SK-N-SH (cell line): ENCODE measurements around the gene CDCP1. TPM values are rescaled to one million over a fixed set of nuclear protein-coding genes. Genes with fewer than 3 reads are reported as not detected.

Experiments
- CTCF ChIA-PET: fragments of 300-600, 350-600 bp; formaldehyde crosslinking; extraction: SDS; loops from one replicate; lab custom pipeline; 2021; lab: Yijun Ruan, JAX
- POLR2A ChIA-PET: fragments of 350-600 bp; sonication (Branson Sonifier 250); formaldehyde crosslinking; extraction: SDS; loops from one replicate; lab custom pipeline; 2020; ENCODE audit warnings: antibody characterized with exemption, inconsistent platforms; lab: Yijun Ruan, JAX
- DNase-seq: peaks from one replicate; pipeline ENCODE4 v3.0.0; 2012
- H2AFZ ChIP-seq: fragments of 200-600 bp; sonication (generic); 2 replicates; pipeline ENCODE4 v1.8.1; 2016; ENCODE audit warnings: antibody characterized with exemption, mild to moderate bottlenecking, low read depth
- H3F3A ChIP-seq: fragments of 200-600 bp; sonication (generic); replicated peaks from 2 replicates; pipeline ENCODE3; 2016; ENCODE audit warnings: antibody characterized with exemption, mild to moderate bottlenecking; ENCODE audit not compliant: insufficient read depth
- H3K27ac ChIP-seq, 2 experiments: fragments of 200-500 bp in 1 of 2; fragments of 200-600 bp in 1 of 2; sonication (Bioruptor generic) in 1 of 2; sonication (generic), shearing (Covaris generic) in 1 of 2; 2 replicates each; pipeline versions ENCODE4 v1.5.1 to v1.6.1; 2014 to 2016; ENCODE audit warnings: low read depth in 2 of 2, inconsistent platforms in 1 of 2, low read length in 1 of 2, mild to moderate bottlenecking in 1 of 2, mixed read lengths in 1 of 2
- H3K27me3 ChIP-seq: fragments of 200-600 bp; sonication (generic), shearing (Covaris generic); 2 replicates; pipeline ENCODE4 v1.6.1; 2016; ENCODE audit warnings: mixed run types; ENCODE audit not compliant: insufficient read depth
- H3K36me3 ChIP-seq, 2 experiments: fragments of 200-500 bp in 1 of 2; fragments of 200-600 bp in 1 of 2; sonication (Bioruptor generic) in 1 of 2; sonication (generic) in 1 of 2; replicated peaks in 1 of 2; 2 replicates each; pipeline versions ENCODE3 to v1.5.1; 2014 to 2016; ENCODE audit warnings: low read length in 1 of 2, mild to moderate bottlenecking in 1 of 2; ENCODE audit not compliant: insufficient read depth in 2 of 2, control insufficient read depth in 1 of 2
- H3K4me1 ChIP-seq, 2 experiments: fragments of 200-500 bp in 1 of 2; fragments of 200-600 bp in 1 of 2; sonication (Bioruptor generic) in 1 of 2; sonication (generic), shearing (Covaris generic) in 1 of 2; 2 replicates each; pipeline versions ENCODE4 v1.5.1 to v1.6.1; 2014 to 2016; ENCODE audit warnings: low read depth in 1 of 2, low read length in 1 of 2, mixed run types in 1 of 2; ENCODE audit not compliant: insufficient read depth in 2 of 2, control insufficient read depth in 1 of 2
- H3K4me2 ChIP-seq: fragments of 200-600 bp; sonication (generic), shearing (Covaris generic); 2 replicates; pipeline ENCODE4 v1.6.1; 2017; ENCODE audit warnings: mixed run types
- H3K4me3 ChIP-seq, 2 experiments: fragments of 200-500 bp in 1 of 2; fragments of 200-600 bp in 1 of 2; sonication (Bioruptor generic) in 1 of 2; sonication (generic), shearing (Covaris generic) in 1 of 2; 2 replicates each; pipeline versions ENCODE4 v1.5.1 to v1.8.1; 2014 to 2016; ENCODE audit warnings: low read depth in 2 of 2, inconsistent platforms in 1 of 2, low read length in 1 of 2, mild to moderate bottlenecking in 1 of 2, mixed read lengths in 1 of 2, moderate library complexity in 1 of 2
- H3K79me2 ChIP-seq: fragments of 200-600 bp; sonication (generic); 2 replicates; pipeline ENCODE4 v1.8.1; 2017; ENCODE audit warnings: mild to moderate bottlenecking; ENCODE audit not compliant: insufficient read depth
- H3K9ac ChIP-seq: fragments of 200-600 bp; sonication (generic); 2 replicates; pipeline ENCODE4 v1.6.1; 2017; ENCODE audit warnings: mixed run types
- H3K9me2 ChIP-seq: fragments of 200-600 bp; sonication (generic); 2 replicates; pipeline ENCODE4 v1.6.1; 2017; ENCODE audit warnings: mixed run types
- H3K9me3 ChIP-seq: fragments of 200-600 bp; sonication (generic); 2 replicates; pipeline ENCODE4 v1.6.1; 2017; ENCODE audit warnings: mixed run types, mild to moderate bottlenecking, moderate library complexity
- H4K20me1 ChIP-seq: fragments of 200-600 bp; sonication (generic); 2 replicates; pipeline ENCODE4 v1.6.1; 2017; ENCODE audit warnings: mild to moderate bottlenecking, mixed run types; ENCODE audit not compliant: insufficient read depth
- CHD2 ChIP-seq: fragments of 150-350 bp; IDR thresholded peaks from 2 replicates; pipeline ENCODE4 v1.6.1; 2018; ENCODE audit warnings: low read length; ENCODE audit not compliant: partially characterized antibody
- ELF1 ChIP-seq: IDR thresholded peaks from 2 replicates; pipeline ENCODE4 v1.4.0; 2012
- EZH2phosphoT487 ChIP-seq: fragments of 200-600 bp; sonication (generic); IDR thresholded peaks from 2 replicates; pipeline ENCODE4 v1.6.1; 2017; ENCODE audit warnings: low read depth, mixed run types, mild to moderate bottlenecking, antibody characterized with exemption, moderate library complexity, borderline replicate concordance
- FOSL2 ChIP-seq: IDR thresholded peaks from 2 replicates; pipeline ENCODE4 v1.4.0; 2012; ENCODE audit warnings: low read depth, mild to moderate bottlenecking, moderate library complexity, borderline replicate concordance
- FOXM1 ChIP-seq: IDR thresholded peaks from 2 replicates; pipeline ENCODE4 v1.4.0; 2012; ENCODE audit warnings: low read depth, mild to moderate bottlenecking
- MEF2A ChIP-seq: IDR thresholded peaks from 2 replicates; pipeline ENCODE4 v1.4.0; 2012; ENCODE audit warnings: low read depth, borderline replicate concordance
- MXI1 ChIP-seq: IDR thresholded peaks from 2 replicates; pipeline ENCODE4 v1.6.1; 2012; ENCODE audit warnings: mild to moderate bottlenecking, low read depth, low read length, improper control_type of control experiment
- NFIC ChIP-seq: IDR thresholded peaks from 2 replicates; pipeline ENCODE4 v1.4.0; 2012; ENCODE audit warnings: borderline replicate concordance
- RAD21 ChIP-seq: IDR thresholded peaks from 2 replicates; pipeline ENCODE4 v1.6.1; 2012; ENCODE audit warnings: mild to moderate bottlenecking, low read length
- RXRA ChIP-seq: IDR thresholded peaks from 2 replicates; pipeline ENCODE4 v1.4.0; 2012; ENCODE audit warnings: low read depth, mild to moderate bottlenecking, borderline replicate concordance
- SIN3A ChIP-seq: IDR thresholded peaks from 2 replicates; pipeline ENCODE4 v1.6.1; 2012; ENCODE audit warnings: low read depth, mild to moderate bottlenecking, low read length, moderate library complexity, borderline replicate concordance
- USF1 ChIP-seq: IDR thresholded peaks from 2 replicates; pipeline ENCODE4 v1.4.0; 2012; ENCODE audit warnings: low read depth, borderline replicate concordance
- YY1 ChIP-seq: IDR thresholded peaks from 2 replicates; pipeline ENCODE4 v1.4.0; 2012; ENCODE audit warnings: low read depth, mild to moderate bottlenecking
- WGBS: methylation state at CpG from one replicate; pipeline ENCODE4 v1.1.6; 2017; ENCODE audit warnings: low lambda C conversion rate; 5-methylcytosine and 5-hydroxymethylcytosine counted together
- polyA plus RNA-seq, 3 experiments: library from polyadenylated mRNA; depleted of rRNA; stranded (reverse); fragments of >200 nt; gene quantifications; 2 replicates each; pipeline ENCODE4 v1.2.3, GENCODE V29; 2012
- TF ChIP-seq, protein P1 (sequence below): IDR thresholded peaks from 2 replicates; pipeline ENCODE4 v1.4.0; 2012; ENCODE audit warnings: low read depth, borderline replicate concordance

Gene CDCP1
- polyA plus RNA-seq, 1 of the 3 experiments (the other 2 are of a cell fraction) = 3.6 TPM

DNA sequence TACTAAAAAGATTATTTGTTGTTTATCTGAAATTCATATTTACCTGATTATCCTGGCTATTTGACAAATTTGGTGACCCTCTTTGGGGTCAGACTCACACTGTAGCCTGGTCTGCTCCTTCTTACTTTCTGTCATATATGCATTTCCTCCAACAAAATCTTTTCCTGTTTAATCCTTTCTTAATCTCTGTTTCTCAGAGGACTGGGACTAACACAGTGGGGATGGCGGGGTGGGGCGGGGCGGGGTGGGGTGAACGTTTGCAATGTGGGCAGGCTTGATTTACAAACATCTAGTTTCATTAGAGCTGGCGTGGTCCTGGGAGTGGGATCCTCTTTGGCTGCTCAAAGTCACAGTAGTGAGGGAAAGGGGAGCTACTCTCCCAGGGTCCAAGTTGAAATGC is 35.3 kb upstream of the CDCP1 start:
- TF ChIP-seq CHD2 (no peak), NFIC (no peak), EZH2phosphoT487 (no peak), RAD21 (no peak), MEF2A (no peak), RXRA (no peak), FOXM1 (no peak), FOSL2 (no peak), YY1 (no peak), SIN3A (no peak), USF1 (no peak), MXI1 (no peak), ELF1 (no peak)
- TF ChIP-seq, protein P1, sequence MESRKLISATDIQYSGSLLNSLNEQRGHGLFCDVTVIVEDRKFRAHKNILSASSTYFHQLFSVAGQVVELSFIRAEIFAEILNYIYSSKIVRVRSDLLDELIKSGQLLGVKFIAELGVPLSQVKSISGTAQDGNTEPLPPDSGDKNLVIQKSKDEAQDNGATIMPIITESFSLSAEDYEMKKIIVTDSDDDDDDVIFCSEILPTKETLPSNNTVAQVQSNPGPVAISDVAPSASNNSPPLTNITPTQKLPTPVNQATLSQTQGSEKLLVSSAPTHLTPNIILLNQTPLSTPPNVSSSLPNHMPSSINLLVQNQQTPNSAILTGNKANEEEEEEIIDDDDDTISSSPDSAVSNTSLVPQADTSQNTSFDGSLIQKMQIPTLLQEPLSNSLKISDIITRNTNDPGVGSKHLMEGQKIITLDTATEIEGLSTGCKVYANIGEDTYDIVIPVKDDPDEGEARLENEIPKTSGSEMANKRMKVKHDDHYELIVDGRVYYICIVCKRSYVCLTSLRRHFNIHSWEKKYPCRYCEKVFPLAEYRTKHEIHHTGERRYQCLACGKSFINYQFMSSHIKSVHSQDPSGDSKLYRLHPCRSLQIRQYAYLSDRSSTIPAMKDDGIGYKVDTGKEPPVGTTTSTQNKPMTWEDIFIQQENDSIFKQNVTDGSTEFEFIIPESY = no peak
- H3K9me2 ChIP-seq = no peaks in the 10 kb centered on the region
- H3F3A ChIP-seq = no peaks in the 10 kb centered on the region
- no peaks in the 10 kb centered on the region for H3K36me3 ChIP-seq
- no peak overlapping the region for H3K27ac ChIP-seq
- no peak overlapping the region for H2AFZ ChIP-seq
- H3K4me3 ChIP-seq = no peak overlapping the region
- no peak overlapping the region for H3K9ac ChIP-seq
- H3K9me3 ChIP-seq = no peaks in the 10 kb centered on the region
- CTCF ChIA-PET = interaction anchor here (0.9 to 2.8 kb wide), 2 partner anchors 14 to 29 kb away, joined by 3 to 11 read pairs; no protein-coding TSS in a partner anchor
- no peaks in the 10 kb centered on the region for H4K20me1 ChIP-seq
- H3K79me2 ChIP-seq = no peaks in the 10 kb centered on the region
- H3K4me1 ChIP-seq = peaks cover 7 to 12% of the 10 kb centered on the region in 2 experiments; a peak in 3 of 4 replicates
- POLR2A ChIA-PET = no interaction called here
- H3K4me2 ChIP-seq = no peak overlapping the region
- H3K27me3 ChIP-seq = no peaks in the 10 kb centered on the region
- no peak for DNase-seq
- WGBS = 88% methylated on average over 4 of the region's 5 CpGs

GRCh38 chr3:45180899-45181298 is 34.7 kb upstream of the CDCP1 start:
- CTCF ChIA-PET = interaction anchor here (2.8 kb wide), 1 partner anchor 29 kb away, joined by 11 read pairs; no protein-coding TSS in a partner anchor

More at GRCh38 chr3:45180899-45181298, 34.7 kb upstream of the CDCP1 start:
- no peaks in the 10 kb centered on the region for H3F3A ChIP-seq
- no peak overlapping the region for H2AFZ ChIP-seq
- H3K9ac ChIP-seq = no peak overlapping the region
- H3K4me3 ChIP-seq = no peak overlapping the region
- no peaks in the 10 kb centered on the region for H3K36me3 ChIP-seq
- POLR2A ChIA-PET = no interaction called here
- no peak overlapping the region for H3K27ac ChIP-seq
- no peaks in the 10 kb centered on the region for H3K9me2 ChIP-seq
- H4K20me1 ChIP-seq = no peaks in the 10 kb centered on the region
- DNase-seq = no peak
- H3K4me2 ChIP-seq = no peak overlapping the region
- WGBS = 86% methylated on average over 3 of the region's 7 CpGs
- H3K27me3 ChIP-seq = no peaks in the 10 kb centered on the region
- TF ChIP-seq MEF2A = no peak
- H3K79me2 ChIP-seq = no peaks in the 10 kb centered on the region
- no peaks in the 10 kb centered on the region for H3K9me3 ChIP-seq
- H3K4me1 ChIP-seq = peaks cover 7 to 12% of the 10 kb centered on the region in 2 experiments; a peak in 3 of 4 replicates
